IMR-90 (cell line): ENCODE data around the gene ZNF692. TPM values are rescaled to one million over a fixed set of nuclear protein-coding genes. Genes with fewer than 3 reads are reported as not detected.
A peak's percentile ranks its signal among the peaks of the same experiment; 100 is the strongest.
"Not testable (repeated sequence)": the region's sequence is repeated elsewhere in the genome, so short reads cannot be mapped to it uniquely, and the experiment has no call there.

Experiments used
- ATAC-seq: fragments of 200-7000 bp; cut with Tn5 transposase; 2 replicates; pipeline ENCODE4 v1.9.1; 2020; ENCODE audit warnings: low read depth, mild to moderate bottlenecking, moderate library complexity
- BruUV-seq: library from RNA; stranded (reverse); fragments of 400-500 nt; replicated peaks from 2 replicates; lab custom pipeline; 2021; lab: Mats Ljungman, UMichigan
- CTCF ChIA-PET: fragments of 300-600 bp; formaldehyde crosslinking; extraction: SDS; loops from one replicate; lab custom pipeline; 2021; ENCODE audit warnings: antibody characterized with exemption; lab: Yijun Ruan, JAX
- POLR2A ChIA-PET: fragments of 300-600 bp; sonication (Branson Sonifier 250); formaldehyde crosslinking; loops from one replicate; lab custom pipeline; 2022; ENCODE audit warnings: antibody characterized with exemption; ENCODE audit not compliant: unreplicated experiment; lab: Charles Lee
- DNase-seq: peaks from one replicate; pipeline ENCODE4 v3.0.0; 2013
- H2AFZ ChIP-seq: replicated peaks from 2 replicates; pipeline ENCODE3; 2013; ENCODE audit warnings: low read length, mild to moderate bottlenecking; ENCODE audit not compliant: poor library complexity
- H2AK5ac ChIP-seq: 2 replicates; pipeline ENCODE4 v1.6.1; 2013; ENCODE audit warnings: low read depth, low read length, inconsistent platforms
- H2AK9ac ChIP-seq: replicated peaks from 2 replicates; pipeline ENCODE3; 2013; ENCODE audit warnings: mild to moderate bottlenecking, low read depth, low read length, moderate library complexity; ENCODE audit not compliant: poor library complexity
- H2BK120ac ChIP-seq: 2 replicates; pipeline ENCODE4 v1.6.1; 2013; ENCODE audit warnings: low read depth, low read length, inconsistent platforms
- H2BK15ac ChIP-seq: 3 replicates; pipeline ENCODE4 v1.6.1; 2013; ENCODE audit warnings: low read depth, low read length, inconsistent platforms
- H2BK20ac ChIP-seq: 2 replicates; pipeline ENCODE4 v1.6.1; 2013; ENCODE audit warnings: low read depth, mild to moderate bottlenecking, inconsistent platforms, low read length, moderate library complexity
- H2BK5ac ChIP-seq: 2 replicates; pipeline ENCODE4 v1.6.1; 2013; ENCODE audit warnings: mild to moderate bottlenecking, low read depth, low read length, inconsistent platforms; ENCODE audit not compliant: poor library complexity, severe bottlenecking
- H3K14ac ChIP-seq: replicated peaks from 2 replicates; pipeline ENCODE4 v1.6.1; 2013; ENCODE audit warnings: low read depth, low read length, inconsistent platforms
- H3K18ac ChIP-seq: 2 replicates; pipeline ENCODE4 v1.6.1; 2013; ENCODE audit warnings: low read depth, low read length, control low read depth
- H3K23ac ChIP-seq: 2 replicates; pipeline ENCODE4 v1.6.1; 2013; ENCODE audit warnings: low read depth, low read length, inconsistent platforms
- H3K27ac ChIP-seq: 2 replicates; pipeline ENCODE4 v1.5.1; 2013; ENCODE audit warnings: mild to moderate bottlenecking, control low read depth, low read length; ENCODE audit not compliant: insufficient read depth
- H3K27me3 ChIP-seq: 2 replicates; pipeline ENCODE4 v1.6.1; 2013; ENCODE audit warnings: low read length; ENCODE audit not compliant: control insufficient read depth, insufficient read depth
- H3K36me3 ChIP-seq: 2 replicates; pipeline ENCODE4 v1.6.1; 2013; ENCODE audit warnings: low read length, mixed read lengths; ENCODE audit not compliant: control insufficient read depth, insufficient read depth
- H3K4ac ChIP-seq: 2 replicates; pipeline ENCODE4 v1.6.1; 2013; ENCODE audit warnings: low read depth, low read length, inconsistent platforms
- H3K4me1 ChIP-seq: 2 replicates; pipeline ENCODE4 v1.6.1; 2013; ENCODE audit warnings: low read length, mixed read lengths; ENCODE audit not compliant: control insufficient read depth, insufficient read depth
- H3K4me2 ChIP-seq: 2 replicates; pipeline ENCODE4 v1.6.1; 2013; ENCODE audit warnings: low read depth, mild to moderate bottlenecking, control low read depth, low read length, moderate library complexity
- H3K4me3 ChIP-seq: 2 replicates; pipeline ENCODE4 v1.5.1; 2013; ENCODE audit warnings: low read depth, mild to moderate bottlenecking, control low read depth, low read length, moderate library complexity; ENCODE audit not compliant: insufficient read depth
- H3K56ac ChIP-seq: 2 replicates; pipeline ENCODE4 v1.6.1; 2013; ENCODE audit warnings: low read length, inconsistent platforms; ENCODE audit not compliant: insufficient read depth; ENCODE audit errors: extremely low read depth
- H3K79me1 ChIP-seq, 2 experiments: 2 replicates each; pipeline ENCODE4 v1.6.1; 2013; ENCODE audit warnings: low read length in 2 of 2, inconsistent platforms in 1 of 2, low read depth in 1 of 2
- H3K9ac ChIP-seq: 2 replicates; pipeline ENCODE4 v1.6.1; 2013; ENCODE audit warnings: low read depth, low read length, control low read depth
- H3K9me1 ChIP-seq: 2 replicates; pipeline ENCODE4 v1.6.1; 2013; ENCODE audit warnings: low read length, inconsistent platforms; ENCODE audit not compliant: insufficient read depth
- H3K9me3 ChIP-seq: 2 replicates; pipeline ENCODE4 v1.6.1; 2013; ENCODE audit warnings: low read length; ENCODE audit not compliant: control insufficient read depth, insufficient read depth
- H4K20me1 ChIP-seq: 2 replicates; pipeline ENCODE4 v1.6.1; 2013; ENCODE audit warnings: low read length, inconsistent platforms; ENCODE audit not compliant: insufficient read depth
- H4K5ac ChIP-seq: 2 replicates; pipeline ENCODE4 v1.6.1; 2013; ENCODE audit warnings: mild to moderate bottlenecking, low read depth, low read length, control low read depth
- H4K8ac ChIP-seq, 2 experiments: 2 replicates each; pipeline ENCODE4 v1.6.1; 2013; ENCODE audit warnings: low read depth in 2 of 2, low read length in 2 of 2, control low read depth in 1 of 2, inconsistent platforms in 1 of 2
- H4K91ac ChIP-seq: 2 replicates; pipeline ENCODE4 v1.6.1; 2013; ENCODE audit warnings: low read depth, low read length, inconsistent platforms; ENCODE audit not compliant: insufficient read depth
- POLR2A ChIP-seq: IDR thresholded peaks from 2 replicates; pipeline ENCODE4 v1.6.1; 2012; ENCODE audit warnings: mild to moderate bottlenecking, low read depth, low read length
- RFX5 ChIP-seq: IDR thresholded peaks from 2 replicates; pipeline ENCODE4 v1.8.0; 2012; ENCODE audit warnings: low read depth, mild to moderate bottlenecking, low read length, moderate library complexity
- WGBS, 2 experiments: methylation state at CpG; one replicate each; pipeline versions ENCODE4 v1.1.5 to v1.1.7; 2013; ENCODE audit warnings: missing lambda C conversion rate in 2 of 2; ENCODE audit not compliant: insufficient read length in 1 of 2; ENCODE audit errors: extremely low coverage in 2 of 2; 5-methylcytosine and 5-hydroxymethylcytosine counted together
- dilution Hi-C: fragments of 300-500 bp; cut with HindIII; formaldehyde crosslinking; loops from one replicate; pipeline ENCODE4 v1.14.3; 2018; ENCODE audit warnings: low sequenced_read_pairs; ENCODE audit not compliant: unreplicated experiment
- in situ Hi-C: fragments of 300-500 bp; cut with MboI; formaldehyde crosslinking; loops from 3 replicates; pipeline ENCODE4 v1.14.3; 2019; ENCODE audit warnings: low sequenced_read_pairs, inconsistent platforms, mixed read lengths
- intact Hi-C: fragments of 100-400 bp; cut with micrococcal nuclease; formaldehyde crosslinking; loops from 2 replicates; pipeline ENCODE4 v1.10.0; 2022
- polyA plus RNA-seq, 3 experiments: library from polyadenylated mRNA; depleted of rRNA; stranded (reverse); fragments of >200 nt; gene quantifications; 2 replicates each; pipeline ENCODE4 v1.2.3, GENCODE V29; 2012; ENCODE audit warnings: low replicate concordance in 1 of 3
- total RNA-seq: library from RNA; depleted of rRNA; stranded (reverse); fragments of >200 nt; gene quantifications from 2 replicates; pipeline ENCODE4 v1.2.3, GENCODE V29; 2012
- TF ChIP-seq, protein P1 (sequence below): conservative IDR thresholded peaks from 2 replicates; pipeline ENCODE4 v1.5.1; 2012; ENCODE audit warnings: mild to moderate bottlenecking, low read depth, low read length, improper control_type of control experiment

ZNF692 gene
- total and polyA plus RNA-seq, 2 of the 4 experiments (the other 2 are of a cell fraction), result 7.3 to 50.4 TPM

DNA sequence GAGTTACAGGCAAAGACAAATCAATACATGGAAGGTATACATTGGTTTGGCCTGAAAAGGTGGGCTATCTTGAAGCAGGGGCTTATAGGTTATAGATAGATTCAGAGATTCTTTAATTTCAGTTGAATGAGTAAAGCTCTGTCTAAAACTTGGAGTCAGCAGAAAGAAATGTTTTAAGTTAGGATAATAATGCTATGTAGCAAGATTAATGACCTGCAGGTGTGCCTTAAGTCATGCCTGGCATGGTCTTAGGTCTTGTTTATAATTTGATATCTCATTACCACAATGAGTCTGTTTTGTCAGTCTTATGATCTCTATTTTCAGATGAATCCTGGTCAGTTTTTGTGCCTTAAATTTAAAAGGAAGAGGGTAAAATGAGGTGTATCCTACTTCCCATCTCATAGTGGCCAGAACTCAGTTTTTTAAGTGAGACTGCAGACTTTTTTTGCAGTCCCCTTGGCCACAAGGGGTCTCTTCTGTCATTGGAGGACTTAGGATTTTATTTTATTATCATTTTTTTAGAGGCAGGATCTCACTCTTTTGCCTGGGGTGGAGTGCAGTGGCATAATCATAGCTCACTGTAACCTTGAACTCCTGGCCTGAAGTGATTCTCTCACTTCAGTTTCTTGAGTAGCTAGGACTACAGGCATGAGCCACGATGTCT, 25.9 kb upstream of the ZNF692 start:
- no peaks in the 10 kb centered on the region for H3K9me3 ChIP-seq
- TF ChIP-seq POLR2A (no peak), RFX5 (no peak)
- TF ChIP-seq, protein P1, sequence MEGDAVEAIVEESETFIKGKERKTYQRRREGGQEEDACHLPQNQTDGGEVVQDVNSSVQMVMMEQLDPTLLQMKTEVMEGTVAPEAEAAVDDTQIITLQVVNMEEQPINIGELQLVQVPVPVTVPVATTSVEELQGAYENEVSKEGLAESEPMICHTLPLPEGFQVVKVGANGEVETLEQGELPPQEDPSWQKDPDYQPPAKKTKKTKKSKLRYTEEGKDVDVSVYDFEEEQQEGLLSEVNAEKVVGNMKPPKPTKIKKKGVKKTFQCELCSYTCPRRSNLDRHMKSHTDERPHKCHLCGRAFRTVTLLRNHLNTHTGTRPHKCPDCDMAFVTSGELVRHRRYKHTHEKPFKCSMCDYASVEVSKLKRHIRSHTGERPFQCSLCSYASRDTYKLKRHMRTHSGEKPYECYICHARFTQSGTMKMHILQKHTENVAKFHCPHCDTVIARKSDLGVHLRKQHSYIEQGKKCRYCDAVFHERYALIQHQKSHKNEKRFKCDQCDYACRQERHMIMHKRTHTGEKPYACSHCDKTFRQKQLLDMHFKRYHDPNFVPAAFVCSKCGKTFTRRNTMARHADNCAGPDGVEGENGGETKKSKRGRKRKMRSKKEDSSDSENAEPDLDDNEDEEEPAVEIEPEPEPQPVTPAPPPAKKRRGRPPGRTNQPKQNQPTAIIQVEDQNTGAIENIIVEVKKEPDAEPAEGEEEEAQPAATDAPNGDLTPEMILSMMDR, result 0 out of 2 replicates have a peak, but pooled peaks have one; percentile 8
- CTCF ChIA-PET, result interaction anchor here (1.1 kb wide), 1 partner anchor 8 kb away, joined by 5 read pairs; no protein-coding TSS in a partner anchor
- H3K4me2 ChIP-seq, result no peak overlapping the region
- H3K4me1 ChIP-seq, result no peaks in the 10 kb centered on the region
- H2AK5ac ChIP-seq, result no peak overlapping the region
- H2BK15ac ChIP-seq, result no peak overlapping the region
- no TSS peak for BruUV-seq
- intact Hi-C loops (no loop called here), in situ Hi-C loops (no loop called here), dilution Hi-C loops (no loop called here)
- H2AK9ac ChIP-seq, result no peak overlapping the region
- H4K8ac ChIP-seq, result no peak overlapping the region
- POLR2A ChIA-PET, result no interaction called here
- H3K27me3 ChIP-seq, result peaks cover 2% of the 10 kb centered on the region; the same call in 1 of the 2 replicates
- H3K79me1 ChIP-seq, result no peaks in the 10 kb centered on the region
- H2BK120ac ChIP-seq, result no peak overlapping the region
- H4K20me1 ChIP-seq, result no peaks in the 10 kb centered on the region
- H3K4me3 ChIP-seq, result no peak overlapping the region
- no peak overlapping the region for H3K56ac ChIP-seq
- H3K14ac ChIP-seq, result no peak overlapping the region
- ATAC-seq (no peak), DNase-seq (peak; percentile 36)
- no peak overlapping the region for H3K27ac ChIP-seq
- no CpG with 5 or more reads among the region's 1 CpG for WGBS, 2 experiments
- no peak overlapping the region for H2BK20ac ChIP-seq
- H2BK5ac ChIP-seq, result no peak overlapping the region
- H4K91ac ChIP-seq, result no peak overlapping the region
- H3K9me1 ChIP-seq, result no peaks in the 10 kb centered on the region
- no peak overlapping the region for H3K23ac ChIP-seq
- H3K18ac ChIP-seq, result no peak overlapping the region
- no peak overlapping the region for H3K4ac ChIP-seq
- H2AFZ ChIP-seq, result no peak overlapping the region
- H3K9ac ChIP-seq, result no peak overlapping the region
- H3K36me3 ChIP-seq, result no peaks in the 10 kb centered on the region
- no peak overlapping the region for H4K5ac ChIP-seq

DNA sequence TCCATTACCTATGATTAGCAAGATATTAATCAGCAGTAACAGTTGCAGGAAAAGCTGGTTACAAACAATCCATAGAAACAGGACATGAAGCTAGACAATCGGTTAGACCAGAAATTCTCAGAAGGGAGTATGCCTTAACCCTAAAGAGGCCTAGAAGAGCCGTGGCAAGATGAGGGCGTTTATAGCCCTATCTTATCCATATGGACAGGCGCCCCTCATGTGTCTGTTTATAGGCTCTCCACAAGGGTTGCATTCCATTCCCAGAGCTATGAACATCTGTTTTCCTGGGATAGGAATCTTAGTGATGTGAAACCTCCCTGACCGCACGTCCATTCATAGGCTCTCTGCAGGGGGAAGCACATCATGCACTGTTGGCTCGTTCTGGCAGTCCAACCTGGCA, 23.5 kb upstream of the ZNF692 start:
- H4K20me1 ChIP-seq, H4K8ac ChIP-seq, in situ Hi-C loops, POLR2A ChIA-PET, H2AK9ac ChIP-seq, dilution Hi-C loops, intact Hi-C loops, H4K5ac ChIP-seq, H3K4me2 ChIP-seq, H3K4ac ChIP-seq, CTCF ChIA-PET, H3K27me3 ChIP-seq, ATAC-seq, H3K79me1 ChIP-seq, H3K18ac ChIP-seq, H3K56ac ChIP-seq, H2AK5ac ChIP-seq, H2BK15ac ChIP-seq, H2BK120ac ChIP-seq, H2AFZ ChIP-seq, H3K27ac ChIP-seq, H3K9me3 ChIP-seq, BruUV-seq, H3K23ac ChIP-seq, DNase-seq, H3K36me3 ChIP-seq, H3K14ac ChIP-seq, H3K4me3 ChIP-seq, H2BK20ac ChIP-seq, H3K9ac ChIP-seq, H2BK5ac ChIP-seq, H3K9me1 ChIP-seq, H3K4me1 ChIP-seq, H4K91ac ChIP-seq: not testable (repeated sequence)
- no CpG with 5 or more reads among the region's 7 CpGs for WGBS, 2 experiments
